Heart left ventricle (tissue), 16 donors: ENCODE results near the gene IDI2. TPM values are rescaled to one million over a fixed set of nuclear protein-coding genes. Genes with fewer than 3 reads are reported as not detected.
"Not testable (repeated sequence)": the region's sequence is repeated elsewhere in the genome, so short reads cannot be mapped to it uniquely, and the experiment has no call there.

Experiments used
- ATAC-seq, 4 donors: fragments of 200-7000 bp; cut with Tn5 transposase; one replicate each; pipeline ENCODE4 v1.9.1; 2020 to 2022; ENCODE audit warnings: moderate library complexity in 4 of 4, mild to moderate bottlenecking in 3 of 4, moderate number of reproducible peaks in 1 of 4
- DNase-seq, 5 donors: peaks; one replicate each; pipeline ENCODE4 v3.0.0-alpha.2; 2020
- H3K27ac ChIP-seq, 12 donors: fragments of 200-600 bp; sonication (generic) in 4 of 12; one replicate each; pipeline versions ENCODE4 v1.5.0 to v1.8.0; 2016 to 2022; ENCODE audit warnings: mild to moderate bottlenecking in 2 of 12
- H3K27me3 ChIP-seq, 9 donors: fragments of 200-600 bp; sonication (generic) in 2 of 9; one replicate each; pipeline versions ENCODE4 v1.5.1 to v1.8.0; 2016 to 2022; ENCODE audit warnings: mild to moderate bottlenecking in 3 of 9
- H3K36me3 ChIP-seq, 9 donors: fragments of 200-600 bp; sonication (generic) in 2 of 9; one replicate each; pipeline versions ENCODE4 v1.5.0 to v1.8.0; 2018 to 2022; ENCODE audit warnings: mild to moderate bottlenecking in 2 of 9
- H3K4me1 ChIP-seq, 12 donors: fragments of 200-600 bp; sonication (generic) in 4 of 12; one replicate each; pipeline versions ENCODE4 v1.5.0 to v1.8.0; 2016 to 2022; ENCODE audit warnings: mild to moderate bottlenecking in 3 of 12
- H3K4me3 ChIP-seq, 12 donors: fragments of 200-600 bp; sonication (generic) in 4 of 12; one replicate each; pipeline versions ENCODE4 v1.5.0 to v1.8.0; 2017 to 2022; ENCODE audit warnings: mild to moderate bottlenecking in 9 of 12, moderate library complexity in 4 of 12
- H3K9me3 ChIP-seq, 12 donors: fragments of 200-600 bp; sonication (generic) in 4 of 12; one replicate each; pipeline versions ENCODE4 v1.5.0 to v1.8.0; 2016 to 2022; ENCODE audit warnings: mild to moderate bottlenecking in 1 of 12
- POLR2A ChIP-seq, 2 donors: fragments of 450-650 bp; IDR thresholded peaks; one replicate each; pipeline ENCODE4 v1.6.1; 2017; ENCODE audit warnings: antibody characterized with exemption in 2 of 2, mild to moderate bottlenecking in 2 of 2, moderate library complexity in 2 of 2
- WGBS, 4 donors: extraction: QIAGEN DNeasy Blood & Tissue Kit in 2 of 4; methylation state at CpG; one replicate each; pipeline versions ENCODE4 v1.1.5 to v1.1.7; 2013 to 2018; 5-methylcytosine and 5-hydroxymethylcytosine counted together
- intact Hi-C, 10 donors: fragments of 100-400 bp; cut with DNase I; formaldehyde crosslinking; loops; one replicate each; pipeline versions ENCODE4 v1.11.1 to v1.14.2; 2022
- polyA plus RNA-seq, 2 donors: library from polyadenylated mRNA; stranded (reverse); fragments of 200-250 nt; gene quantifications; one replicate each; pipeline ENCODE4 v1.2.3, GENCODE V29; 2013
- total RNA-seq, 9 donors: library from RNA; depleted of rRNA in 2 of 9; stranded (reverse); fragments of >200 nt in 2 of 9; fragmentation: NEBNext Ultra II Directional in 3 of 9; extraction: Animal tissue kit (Norgen Biotek cat#: 25700) in 3 of 9; gene quantifications; one replicate each; pipeline versions ENCODE4 v1.1.0 to v1.2.4, GENCODE V29; 2016 to 2023
- TF ChIP-seq, protein P1 (sequence below), 12 donors: fragments of 200-600 bp; sonication (generic) in 4 of 12; IDR thresholded peaks; one replicate each; pipeline versions ENCODE4 v1.5.0 to v1.8.0; 2018 to 2022; ENCODE audit warnings: antibody characterized with exemption in 12 of 12, mild to moderate bottlenecking in 5 of 12
- donor health status: ischemic (EF 13 %, LVEDD 7.1; RV severe dilation, severe dysfunction).
- donor health status: healthy with polysubstance abuse.
- donor health status: DM: no; HTN: yes; CAD: no.
- donor health status: DM: no; HTN: no; CAD: no.
- donor health status: ischemic (EF 25% LVEDD 6.9; RV normal size, moderate dysfunction).
- donor health status: ischemic (EF 25% LVEDD 5.7; RV mildly dilated, moderate dysfunction).
- donor health status: healthy.
- donor health status: DM: yes; HTN: yes; CAD: no.
- donor health status: ischemic (EF 35%, LVEDD 5.7; RV mildly dilated, moderate dysfunction).
- donor health status: nonischemic (EF 11% LVEDD 7.7; RV severe dilation, severe dysfunction).
- donor health status: DM: yes; HTN: yes; CAD: no.
- donor health status: PGD.
- donor health status: ischemic (EF 29% LVEDD 5.4; RV normal size, mild dysfunction).
- donor health status: nonischemic (EF 23%, LVEDD 6.1; RV moderate dilation, normal function).

Gene IDI2
- total and polyA plus RNA-seq, 11 donors: 0.18 to 0.72 (median 0.28) TPM; not detected in 4

DNA sequence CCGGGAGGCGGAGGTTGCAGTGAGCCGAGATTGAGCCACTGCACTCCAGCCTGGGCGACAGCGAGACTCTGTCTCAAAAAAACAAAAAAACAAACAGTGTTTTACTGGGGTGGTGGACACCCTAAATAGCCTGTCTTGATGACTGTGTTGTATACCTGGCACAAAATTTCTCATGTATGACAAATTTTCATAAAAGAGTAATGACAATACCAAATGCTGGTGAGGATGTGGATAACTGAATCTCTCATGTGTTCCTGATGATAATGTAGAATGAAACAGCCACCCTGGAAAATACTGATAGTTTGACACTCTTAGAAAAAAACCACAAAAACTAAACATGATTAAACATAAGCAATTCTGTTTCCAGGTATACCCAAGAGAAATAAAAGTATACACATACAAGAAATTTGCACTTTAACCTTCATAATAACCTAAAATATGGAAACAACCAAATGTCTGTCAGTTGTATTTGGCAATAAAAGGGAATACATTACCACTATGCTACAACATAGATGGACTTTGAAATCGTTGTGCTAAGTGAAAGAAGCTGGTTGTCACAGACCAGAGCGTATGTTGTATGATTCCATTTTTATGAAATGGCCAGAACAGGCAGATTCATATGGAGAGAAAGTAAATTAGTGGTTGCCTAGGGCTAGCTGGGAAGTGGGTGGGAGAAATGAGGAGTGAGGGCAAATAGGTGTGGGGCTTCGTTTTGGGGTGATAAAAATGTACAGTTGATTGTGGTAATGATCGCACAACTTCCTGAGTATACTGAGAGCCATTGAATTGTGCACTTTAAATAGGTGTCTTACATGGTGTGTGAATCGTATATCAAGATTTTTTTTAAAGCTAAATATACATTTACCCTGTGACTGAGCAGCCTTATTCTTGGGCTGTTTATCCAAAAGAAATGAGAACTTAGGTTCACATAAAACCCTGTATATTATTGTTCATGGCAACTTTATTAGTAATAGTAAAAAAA is 43.0 kb upstream of the IDI2 start:
- H3K27ac ChIP-seq: no peak overlapping the region
- H3K4me3 ChIP-seq: no peak overlapping the region
- DNase-seq (no peak), ATAC-seq (no peak)
- H3K9me3 ChIP-seq: no peaks in the 10 kb centered on the region
- peaks cover 0 to 17% (median 6%) of the 10 kb centered on the region in 12 donors for H3K4me1 ChIP-seq
- peaks cover 0 to 27% (median 20%) of the 10 kb centered on the region in 9 donors for H3K36me3 ChIP-seq
- H3K27me3 ChIP-seq: no peaks in the 10 kb centered on the region
- intact Hi-C loops: no loop called here
- WGBS, 4 donors: 85 to 91% (median 91%) methylated on average over 10 of the region's 10 CpGs
- no peak for TF ChIP-seq POLR2A (IDR thresholded peaks at IDR 0.05)
- TF ChIP-seq, protein P1, sequence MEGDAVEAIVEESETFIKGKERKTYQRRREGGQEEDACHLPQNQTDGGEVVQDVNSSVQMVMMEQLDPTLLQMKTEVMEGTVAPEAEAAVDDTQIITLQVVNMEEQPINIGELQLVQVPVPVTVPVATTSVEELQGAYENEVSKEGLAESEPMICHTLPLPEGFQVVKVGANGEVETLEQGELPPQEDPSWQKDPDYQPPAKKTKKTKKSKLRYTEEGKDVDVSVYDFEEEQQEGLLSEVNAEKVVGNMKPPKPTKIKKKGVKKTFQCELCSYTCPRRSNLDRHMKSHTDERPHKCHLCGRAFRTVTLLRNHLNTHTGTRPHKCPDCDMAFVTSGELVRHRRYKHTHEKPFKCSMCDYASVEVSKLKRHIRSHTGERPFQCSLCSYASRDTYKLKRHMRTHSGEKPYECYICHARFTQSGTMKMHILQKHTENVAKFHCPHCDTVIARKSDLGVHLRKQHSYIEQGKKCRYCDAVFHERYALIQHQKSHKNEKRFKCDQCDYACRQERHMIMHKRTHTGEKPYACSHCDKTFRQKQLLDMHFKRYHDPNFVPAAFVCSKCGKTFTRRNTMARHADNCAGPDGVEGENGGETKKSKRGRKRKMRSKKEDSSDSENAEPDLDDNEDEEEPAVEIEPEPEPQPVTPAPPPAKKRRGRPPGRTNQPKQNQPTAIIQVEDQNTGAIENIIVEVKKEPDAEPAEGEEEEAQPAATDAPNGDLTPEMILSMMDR (IDR thresholded peaks at IDR 0.05): no peak

- intact Hi-C loops: not testable (repeated sequence)
Observed at GRCh38 chr10:1066734-1067133, 41.1 kb upstream of the IDI2 start.

GRCh38 chr10:1064964-1065247 is 39.2 kb upstream of the IDI2 start:
- no peaks in the 10 kb centered on the region for H3K9me3 ChIP-seq
- intact Hi-C loops: no loop called here
- H3K27ac ChIP-seq: no peak overlapping the region

More at GRCh38 chr10:1066734-1067133, 41.1 kb upstream of the IDI2 start:
- DNase-seq, ATAC-seq, H3K4me3 ChIP-seq, H3K27ac ChIP-seq, H3K27me3 ChIP-seq, H3K9me3 ChIP-seq: not testable (repeated sequence)
- WGBS, 4 donors: 78 to 83% (median 80%) methylated on average over 8 of the region's 8 CpGs
- Histone ChIP-seq H3K36me3 (peaks cover 0 to 14% (median 6%) of the 10 kb centered on the region in 9 donors), H3K4me1 (peaks cover 0 to 31% (median 14%) of the 10 kb centered on the region in 12 donors)

GRCh38 chr10:1063232-1063865 is 37.7 kb upstream of the IDI2 start:
- Histone ChIP-seq H3K4me1 (peaks cover 0 to 53% (median 29%) of the 10 kb centered on the region in 12 donors), H3K27ac (peak overlapping the region in 1 of 12 donors; percentile 73), H3K9me3 (no peaks in the 10 kb centered on the region), H3K36me3 (peaks cover 0 to 24% (median 6%) of the 10 kb centered on the region in 9 donors), H3K4me3 (no peak overlapping the region), H3K27me3 (no peaks in the 10 kb centered on the region)
- WGBS, 4 donors: 57 to 70% (median 64%) methylated on average over 7 of the region's 7 CpGs
- TF ChIP-seq, protein P1 (IDR thresholded peaks at IDR 0.05): no peak
- TF ChIP-seq POLR2A (IDR thresholded peaks at IDR 0.05): no peak
- ATAC-seq (peak in 3 of 4 donors; percentile 18 to 49 (median 45)), DNase-seq (no peak)
- intact Hi-C loops: no loop called here

More at GRCh38 chr10:1064964-1065247, 39.2 kb upstream of the IDI2 start:
- no peaks in the 10 kb centered on the region for H3K27me3 ChIP-seq
- H3K4me3 ChIP-seq: no peak overlapping the region
- peaks cover 0 to 47% (median 22%) of the 10 kb centered on the region in 12 donors for H3K4me1 ChIP-seq
- H3K36me3 ChIP-seq: peaks cover 0 to 15% (median 6%) of the 10 kb centered on the region in 9 donors
- DNase-seq (no peak), ATAC-seq (no peak)
- TF ChIP-seq POLR2A (IDR thresholded peaks at IDR 0.05): no peak
- TF ChIP-seq, protein P1 (IDR thresholded peaks at IDR 0.05): no peak
- WGBS, 4 donors: 74 to 84% (median 78%) methylated on average over 4 of the region's 4 CpGs
